ENCODE measurements around the gene SERTM2. TPM values are rescaled to one million over a fixed set of nuclear protein-coding genes. Genes with fewer than 3 reads are reported as not detected.
A peak's percentile ranks its signal among the peaks of the same experiment; 100 is the strongest.
"Not testable (repeated sequence)": the region's sequence is repeated elsewhere in the genome, so short reads cannot be mapped to it uniquely, and the experiment has no call there.

Gene SERTM2
- total RNA-seq, 1 experiment from 2014 or later: 1.4 TPM

DNA sequence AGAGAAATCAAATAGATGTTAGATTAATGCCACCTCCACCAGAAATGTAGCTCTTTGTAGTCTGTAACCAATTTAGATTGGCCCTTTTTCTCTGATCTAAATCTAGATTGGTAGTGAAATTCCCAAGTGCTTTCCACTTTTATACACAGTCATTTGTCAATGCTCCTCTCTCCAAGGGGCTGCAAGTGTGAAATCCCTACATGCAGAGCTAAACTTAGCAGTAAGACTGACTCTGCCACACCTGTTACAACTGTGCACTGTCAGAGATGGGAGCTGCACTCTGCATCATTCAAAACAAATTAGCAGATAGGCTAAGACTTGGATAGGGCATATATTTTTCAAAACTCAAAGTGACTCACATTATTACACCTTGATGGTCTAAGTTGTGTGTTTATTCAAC is 9.1 kb downstream of the SERTM2 start:
- Mint-ChIP-seq H3K36me3 (ENCODE audit: insufficient read depth, unreplicated experiment) (no peaks in the 10 kb centered on the region), H3K27me3 (ENCODE audit: insufficient read depth, unreplicated experiment) (no peaks in the 10 kb centered on the region), H3K27ac (ENCODE audit: unreplicated experiment) (no peak overlapping the region), H3K9me3 (ENCODE audit: unreplicated experiment) (peaks cover 8% of the 10 kb centered on the region), H3K4me3 (ENCODE audit: unreplicated experiment) (no peak overlapping the region), H3K4me1 (ENCODE audit: low read depth, unreplicated experiment) (no peaks in the 10 kb centered on the region)
- H3K4me3 ChIP-seq (ENCODE audit: low read depth, low read length): no peak overlapping the region
- H3K9me3 ChIP-seq: no peaks in the 10 kb centered on the region
- no peaks in the 10 kb centered on the region for H3K36me3 ChIP-seq (ENCODE audit: control insufficient read depth, insufficient read depth, low read length)
- intact Hi-C loops (cut with micrococcal nuclease; ENCODE audit: unreplicated experiment): no loop called here
- CTCF ChIA-PET: no interaction called here
- no peaks in the 10 kb centered on the region for H3K4me1 ChIP-seq
- POLR2A ChIA-PET: no interaction called here
- TF ChIP-seq CTCF (IDR thresholded peaks at IDR 0.05; ENCODE audit: insufficient read depth in 1 of 2, low read depth in 1 of 2, low read length in 1 of 2, severe bottlenecking in 1 of 2, unreplicated experiment in 1 of 2): no peak
- DNase-seq: no peak
- H3K27me3 ChIP-seq (replicated peaks; ENCODE audit: control insufficient read depth, insufficient read depth, low read length): no peaks in the 10 kb centered on the region
- no TSS peak for BruUV-seq (replicated peaks)

- DNase-seq: no peak
- H3K27me3 Mint-ChIP-seq (ENCODE audit: insufficient read depth, unreplicated experiment): no peaks in the 10 kb centered on the region
- no peaks in the 10 kb centered on the region for H3K36me3 Mint-ChIP-seq (ENCODE audit: insufficient read depth, unreplicated experiment)
- Histone ChIP-seq H3K4me3 (ENCODE audit: low read depth, low read length) (no peak overlapping the region), H3K4me1 (no peaks in the 10 kb centered on the region), H3K27me3 (replicated peaks; ENCODE audit: control insufficient read depth, insufficient read depth, low read length) (no peaks in the 10 kb centered on the region), H3K36me3 (ENCODE audit: control insufficient read depth, insufficient read depth, low read length) (no peaks in the 10 kb centered on the region), H3K9me3 (no peaks in the 10 kb centered on the region)
- TF ChIP-seq CTCF (IDR thresholded peaks at IDR 0.05; ENCODE audit: insufficient read depth in 1 of 2, low read depth in 1 of 2, low read length in 1 of 2, severe bottlenecking in 1 of 2, unreplicated experiment in 1 of 2): no peak
- ChIA-PET POLR2A (no interaction called here), CTCF (no interaction called here)
- H3K4me1 Mint-ChIP-seq (ENCODE audit: low read depth, unreplicated experiment): no peaks in the 10 kb centered on the region
- BruUV-seq (replicated peaks): no TSS peak
- no peak overlapping the region for H3K4me3 Mint-ChIP-seq (ENCODE audit: unreplicated experiment)
- peaks cover 9% of the 10 kb centered on the region for H3K9me3 Mint-ChIP-seq (ENCODE audit: unreplicated experiment)
- intact Hi-C loops (cut with micrococcal nuclease; ENCODE audit: unreplicated experiment): no loop called here
- no peak overlapping the region for H3K27ac Mint-ChIP-seq (ENCODE audit: unreplicated experiment)
Measured at GRCh38 chrX:111521169-111521568, 9.7 kb downstream of the SERTM2 start.

GRCh38 chrX:111543212-111543741 is 31.8 kb downstream of the SERTM2 start:
- peak overlapping the region; percentile 51 for H3K27ac Mint-ChIP-seq (ENCODE audit: unreplicated experiment)

GRCh38 chrX:111549235-111549634 is 37.8 kb downstream of the SERTM2 start:
- H3K27ac Mint-ChIP-seq (ENCODE audit: unreplicated experiment): not testable (repeated sequence)

More at GRCh38 chrX:111543212-111543741, 31.8 kb downstream of the SERTM2 start:
- ChIA-PET CTCF (no interaction called here), POLR2A (no interaction called here)
- Mint-ChIP-seq H3K4me3 (ENCODE audit: unreplicated experiment) (no peak overlapping the region), H3K27me3 (ENCODE audit: insufficient read depth, unreplicated experiment) (no peaks in the 10 kb centered on the region), H3K4me1 (ENCODE audit: low read depth, unreplicated experiment) (no peaks in the 10 kb centered on the region), H3K36me3 (ENCODE audit: insufficient read depth, unreplicated experiment) (no peaks in the 10 kb centered on the region), H3K9me3 (ENCODE audit: unreplicated experiment) (no peaks in the 10 kb centered on the region)
- BruUV-seq (replicated peaks): no TSS peak
- H3K27me3 ChIP-seq (replicated peaks; ENCODE audit: control insufficient read depth, insufficient read depth, low read length): no peaks in the 10 kb centered on the region
- intact Hi-C loops (cut with micrococcal nuclease; ENCODE audit: unreplicated experiment): no loop called here
- no peak overlapping the region for H3K4me3 ChIP-seq (ENCODE audit: low read depth, low read length)
- no peaks in the 10 kb centered on the region for H3K4me1 ChIP-seq
- H3K9me3 ChIP-seq: no peaks in the 10 kb centered on the region
- DNase-seq: no peak
- no peak for TF ChIP-seq CTCF (IDR thresholded peaks at IDR 0.05; ENCODE audit: insufficient read depth in 1 of 2, low read depth in 1 of 2, low read length in 1 of 2, severe bottlenecking in 1 of 2, unreplicated experiment in 1 of 2)
- H3K36me3 ChIP-seq (ENCODE audit: control insufficient read depth, insufficient read depth, low read length): no peaks in the 10 kb centered on the region

More at GRCh38 chrX:111549235-111549634, 37.8 kb downstream of the SERTM2 start:
- H3K27me3 ChIP-seq (replicated peaks; ENCODE audit: control insufficient read depth, insufficient read depth, low read length); POLR2A ChIA-PET; H3K36me3 Mint-ChIP-seq (ENCODE audit: insufficient read depth, unreplicated experiment); H3K4me3 Mint-ChIP-seq (ENCODE audit: unreplicated experiment); CTCF ChIA-PET; H3K27me3 Mint-ChIP-seq (ENCODE audit: insufficient read depth, unreplicated experiment); DNase-seq; H3K4me3 ChIP-seq (ENCODE audit: low read depth, low read length); H3K9me3 Mint-ChIP-seq (ENCODE audit: unreplicated experiment); BruUV-seq (replicated peaks); intact Hi-C loops (cut with micrococcal nuclease; ENCODE audit: unreplicated experiment); H3K4me1 ChIP-seq; H3K9me3 ChIP-seq; H3K4me1 Mint-ChIP-seq (ENCODE audit: low read depth, unreplicated experiment); H3K36me3 ChIP-seq (ENCODE audit: control insufficient read depth, insufficient read depth, low read length): not testable (repeated sequence)

Measured in Caco-2 (cell line).